Osteocyte (in vitro differentiated cells): ENCODE data around the gene RGS13. TPM values are rescaled to one million over a fixed set of nuclear protein-coding genes. Genes with fewer than 3 reads are reported as not detected.

Experiments used
- DNase-seq: peaks from one replicate; pipeline ENCODE4 v3.0.0; 2021; ENCODE audit warnings: mixed read lengths; ENCODE audit not compliant: unreplicated experiment; ENCODE audit errors: extremely low spot score
- H3K27ac Mint-ChIP-seq: one replicate; pipeline ENCODE4 v1.8.0; 2021; ENCODE audit warnings: mild to moderate bottlenecking, mixed read lengths; ENCODE audit not compliant: unreplicated experiment
- H3K27me3 Mint-ChIP-seq: one replicate; pipeline ENCODE4 v1.8.0; 2021; ENCODE audit warnings: mixed read lengths; ENCODE audit not compliant: unreplicated experiment
- H3K36me3 Mint-ChIP-seq: one replicate; pipeline ENCODE4 v1.8.0; 2021; ENCODE audit warnings: mixed read lengths; ENCODE audit not compliant: unreplicated experiment
- H3K4me1 Mint-ChIP-seq: one replicate; pipeline ENCODE4 v1.8.0; 2021; ENCODE audit warnings: mixed read lengths; ENCODE audit not compliant: unreplicated experiment
- H3K4me3 Mint-ChIP-seq: one replicate; pipeline ENCODE4 v1.8.0; 2021; ENCODE audit warnings: mild to moderate bottlenecking, moderate library complexity, mixed read lengths; ENCODE audit not compliant: unreplicated experiment
- H3K9me3 Mint-ChIP-seq: one replicate; pipeline ENCODE4 v1.8.0; 2021; ENCODE audit warnings: mixed read lengths; ENCODE audit not compliant: unreplicated experiment
- total RNA-seq: library from RNA; stranded (reverse); gene quantifications from 2 replicates; pipeline ENCODE4 v1.2.1, GENCODE V29; 2021
- TF ChIP-seq, protein P1 (sequence below): fragments of 200-600 bp; sonication (generic); IDR thresholded peaks from 2 replicates; pipeline ENCODE4 v1.5.0; 2021; ENCODE audit warnings: antibody characterized with exemption, mild to moderate bottlenecking, moderate library complexity

RGS13 gene
- total RNA-seq, 1 donor from 2014 or later = not detected

DNA sequence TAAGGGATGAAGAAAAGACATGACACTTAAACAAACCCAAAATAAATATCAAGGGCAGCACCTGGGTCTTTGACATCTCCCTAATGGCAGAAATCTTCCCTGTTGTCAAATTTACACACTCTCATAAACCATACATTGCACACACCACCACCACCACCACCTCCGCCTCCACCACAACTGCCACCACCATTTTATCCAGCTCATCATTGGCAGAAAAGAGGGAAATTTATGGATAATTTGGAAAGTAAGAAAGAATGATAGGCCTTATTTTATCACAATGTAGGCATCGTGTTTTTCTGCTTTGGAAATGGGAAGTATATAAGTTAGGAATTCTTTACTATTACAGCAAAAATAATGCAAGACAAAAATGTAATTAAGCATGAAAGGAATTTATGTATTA lies 27.3 kb upstream of the RGS13 start:
- TF ChIP-seq, protein P1, sequence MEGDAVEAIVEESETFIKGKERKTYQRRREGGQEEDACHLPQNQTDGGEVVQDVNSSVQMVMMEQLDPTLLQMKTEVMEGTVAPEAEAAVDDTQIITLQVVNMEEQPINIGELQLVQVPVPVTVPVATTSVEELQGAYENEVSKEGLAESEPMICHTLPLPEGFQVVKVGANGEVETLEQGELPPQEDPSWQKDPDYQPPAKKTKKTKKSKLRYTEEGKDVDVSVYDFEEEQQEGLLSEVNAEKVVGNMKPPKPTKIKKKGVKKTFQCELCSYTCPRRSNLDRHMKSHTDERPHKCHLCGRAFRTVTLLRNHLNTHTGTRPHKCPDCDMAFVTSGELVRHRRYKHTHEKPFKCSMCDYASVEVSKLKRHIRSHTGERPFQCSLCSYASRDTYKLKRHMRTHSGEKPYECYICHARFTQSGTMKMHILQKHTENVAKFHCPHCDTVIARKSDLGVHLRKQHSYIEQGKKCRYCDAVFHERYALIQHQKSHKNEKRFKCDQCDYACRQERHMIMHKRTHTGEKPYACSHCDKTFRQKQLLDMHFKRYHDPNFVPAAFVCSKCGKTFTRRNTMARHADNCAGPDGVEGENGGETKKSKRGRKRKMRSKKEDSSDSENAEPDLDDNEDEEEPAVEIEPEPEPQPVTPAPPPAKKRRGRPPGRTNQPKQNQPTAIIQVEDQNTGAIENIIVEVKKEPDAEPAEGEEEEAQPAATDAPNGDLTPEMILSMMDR = no peak
- Mint-ChIP-seq H3K4me1 (no peaks in the 10 kb centered on the region), H3K4me3 (no peak overlapping the region), H3K27me3 (no peaks in the 10 kb centered on the region), H3K27ac (no peak overlapping the region), H3K36me3 (no peaks in the 10 kb centered on the region), H3K9me3 (no peaks in the 10 kb centered on the region)
- no peak for DNase-seq

DNA sequence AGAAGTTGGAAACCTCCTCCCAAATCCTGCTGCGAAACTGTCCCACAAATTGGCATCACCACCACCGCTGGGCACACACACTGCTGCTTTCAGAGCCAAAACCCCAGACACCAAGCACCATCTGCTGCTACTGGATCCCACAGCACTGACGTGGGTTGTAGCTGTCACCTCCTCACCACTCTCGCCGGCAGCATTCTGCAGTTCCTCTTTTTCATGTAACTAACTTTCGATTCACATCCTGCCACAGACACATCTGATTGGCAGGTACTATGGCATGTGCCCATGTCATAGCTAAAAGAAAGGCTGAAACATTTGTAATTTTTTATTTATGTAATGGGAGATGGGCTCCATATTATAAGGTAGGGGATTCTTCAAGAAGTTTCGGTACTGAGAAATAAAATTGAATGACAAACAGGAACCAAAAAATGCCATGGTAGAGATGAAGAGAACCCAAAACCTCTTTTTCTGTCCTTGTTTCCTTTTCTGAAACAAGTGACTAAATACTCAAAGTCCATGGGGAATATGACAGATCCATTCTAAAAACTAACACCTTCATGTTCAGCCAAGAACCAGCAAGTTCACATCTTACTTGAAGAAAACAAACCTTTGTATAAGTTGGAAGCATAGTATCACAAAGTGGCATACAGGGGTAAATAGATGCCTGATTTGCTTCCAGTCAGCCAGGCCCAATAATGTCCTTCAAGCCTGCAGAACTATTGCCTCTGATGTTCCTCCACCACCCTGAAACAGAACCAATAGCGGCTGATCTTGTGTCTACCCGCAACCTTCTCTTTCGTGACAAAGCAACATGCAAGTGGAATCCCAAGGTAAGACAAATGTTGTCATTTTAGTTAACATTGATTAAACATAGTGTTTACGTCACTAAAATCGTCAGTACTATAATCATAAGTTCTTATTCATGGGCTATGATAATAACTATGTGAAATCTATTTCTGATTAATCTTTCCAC lies 26.6 kb upstream of the RGS13 start:
- Mint-ChIP-seq H3K9me3 (no peaks in the 10 kb centered on the region), H3K4me1 (no peaks in the 10 kb centered on the region), H3K36me3 (no peaks in the 10 kb centered on the region), H3K27me3 (no peaks in the 10 kb centered on the region), H3K27ac (no peak overlapping the region), H3K4me3 (no peak overlapping the region)
- TF ChIP-seq, protein P1 = no peak
- no peak for DNase-seq

GRCh38 chr1:192610112-192610889 lies 25.6 kb upstream of the RGS13 start:
- no peak for DNase-seq
- no peaks in the 10 kb centered on the region for H3K36me3 Mint-ChIP-seq
- no peaks in the 10 kb centered on the region for H3K4me1 Mint-ChIP-seq
- no peaks in the 10 kb centered on the region for H3K27me3 Mint-ChIP-seq
- TF ChIP-seq, protein P1 = peak; percentile 69
- H3K4me3 Mint-ChIP-seq = no peak overlapping the region
- H3K27ac Mint-ChIP-seq = no peak overlapping the region
- no peaks in the 10 kb centered on the region for H3K9me3 Mint-ChIP-seq

GRCh38 chr1:192615055-192615454 lies 20.9 kb upstream of the RGS13 start:
- H3K4me1 Mint-ChIP-seq = no peaks in the 10 kb centered on the region
- no peaks in the 10 kb centered on the region for H3K9me3 Mint-ChIP-seq
- H3K27ac Mint-ChIP-seq = no peak overlapping the region
- no peaks in the 10 kb centered on the region for H3K36me3 Mint-ChIP-seq
- TF ChIP-seq, protein P1 = no peak
- no peak for DNase-seq
- no peak overlapping the region for H3K4me3 Mint-ChIP-seq
- no peaks in the 10 kb centered on the region for H3K27me3 Mint-ChIP-seq
